Measurements from ENCODE around the gene CSNK1D. TPM values are rescaled to one million over a fixed set of nuclear protein-coding genes. Genes with fewer than 3 reads are reported as not detected.

The CSNK1D gene
- total and polyA plus RNA-seq, 10 of the 15 experiments (the other 5 are each of a cell fraction or from before 2014, with no cell fraction given): 5.7 to 105 (median 58.1) TPM

GRCh38 chr17:82221341-82221902, 52.1 kb downstream of the CSNK1D start:
- H2AFZ ChIP-seq (ENCODE audit: control insufficient read depth, low read depth, low read length): no peak overlapping the region
- SMC1A ChIA-PET (ENCODE audit: uncharacterized antibody, unreplicated experiment): no interaction called here
- no peak overlapping the region for H3K27ac ChIP-seq (ENCODE audit: control insufficient read depth, insufficient read depth)
- CTCF ChIA-PET: interaction anchor here (2.0 kb wide), 1 partner anchor 15 kb away, joined by 7 read pairs; no protein-coding TSS in a partner anchor
- H3K4me3 ChIP-seq: no peak overlapping the region
- no peaks in the 10 kb centered on the region; a peak in 1 of 4 replicates for H3K27me3 ChIP-seq (replicated peaks in 1 of 2; ENCODE audit: control insufficient read depth in 2 of 2, insufficient read depth in 2 of 2, low read length in 1 of 2)
- DNase-seq (ENCODE audit: low read depth, low spot score) (no peak), ATAC-seq (no peak), FAIRE-seq (no peak)
- no TSS peak for BruUV-seq (replicated peaks)
- 43% methylated on average over 10 of the region's 10 CpGs for WGBS (ENCODE audit: insufficient coverage, insufficient replicate concordance, low lambda C conversion rate, missing lambda C conversion rate)
- in situ Hi-C loops (cut with MboI): no loop called here
- no peak overlapping the region for H3K9ac ChIP-seq (ENCODE audit: control insufficient read depth, insufficient read depth, low read length)
- TF ChIP-seq MYB (IDR thresholded peaks at IDR 0.05; ENCODE audit: borderline replicate concordance, low read depth, low read length): no peak
- TF ChIP-seq IRF5 (IDR thresholded peaks at IDR 0.05; ENCODE audit: borderline replicate concordance): no peak
- TF ChIP-seq POLR2A (IDR thresholded peaks at IDR 0.05; ENCODE audit: low read depth, low read length): no peak
- no peak for TF ChIP-seq CHD1 (IDR thresholded peaks at IDR 0.05; ENCODE audit: low read depth, low read length)
- no peak for TF ChIP-seq SIN3A (IDR thresholded peaks at IDR 0.05; ENCODE audit: low read depth, low read length)
- no peak for TF ChIP-seq ZNF622 (IDR thresholded peaks at IDR 0.05)
- no peak for TF ChIP-seq E2F8 (IDR thresholded peaks at IDR 0.05; ENCODE audit: low read depth, partially characterized antibody)
- no peak for TF ChIP-seq RB1 (IDR thresholded peaks at IDR 0.05; ENCODE audit: borderline replicate concordance)
- TF ChIP-seq MTA3 (IDR thresholded peaks at IDR 0.05; ENCODE audit: borderline replicate concordance, low read length): no peak
- TF ChIP-seq HDGF (IDR thresholded peaks at IDR 0.05): no peak
- TF ChIP-seq BCLAF1 (IDR thresholded peaks at IDR 0.05): no peak
- no peaks in the 10 kb centered on the region; the same call in 2 of the 3 replicates for H3K9me3 ChIP-seq (replicated peaks; ENCODE audit: control insufficient read depth, insufficient read depth, low read length)
- peaks cover 11% of the 10 kb centered on the region for H3K4me1 ChIP-seq (ENCODE audit: control insufficient read depth, insufficient read depth, low read length)
- H3K79me2 ChIP-seq (ENCODE audit: control insufficient read depth, insufficient read depth, low read length): no peaks in the 10 kb centered on the region
- POLR2A ChIA-PET: interaction anchor here (0.6 to 1.9 kb wide), 3 partner anchors 20 to 257 kb away, joined by 3 to 5 read pairs (median 3); no protein-coding TSS in a partner anchor
- no peak overlapping the region for H3K4me2 ChIP-seq (ENCODE audit: control insufficient read depth, insufficient read depth)
- no peaks in the 10 kb centered on the region for H4K20me1 ChIP-seq (ENCODE audit: control insufficient read depth, insufficient read depth)
- intact Hi-C loops (cut with micrococcal nuclease; ENCODE audit: unreplicated experiment): no loop called here
- RAD21 ChIA-PET (ENCODE audit: unreplicated experiment): no interaction called here
- no peaks in the 10 kb centered on the region for H3K36me3 ChIP-seq (ENCODE audit: control insufficient read depth in 2 of 2, insufficient read depth in 2 of 2, low read length in 1 of 2)

All from GM12878 (cell line).